Esophagus squamous epithelium (tissue), 4 donors: ENCODE data around the gene TNP2.

Experiments used
- POLR2A ChIP-seq, 4 donors: fragments of 450-650 bp; IDR thresholded peaks; one replicate each; pipeline ENCODE4 v1.6.1; 2017; ENCODE audit warnings: antibody characterized with exemption in 4 of 4, mild to moderate bottlenecking in 4 of 4, moderate library complexity in 3 of 4
- TF ChIP-seq, protein P1 (sequence below), 6 experiments: fragments of 450-650 bp in 4 of 6; fragments of 200-600 bp in 2 of 6; sonication (generic) in 2 of 6; IDR thresholded peaks; one replicate each; pipeline ENCODE4 v1.5.1; 2016 to 2019; ENCODE audit warnings: antibody characterized with exemption in 6 of 6, mild to moderate bottlenecking in 4 of 6, moderate library complexity in 4 of 6

DNA sequence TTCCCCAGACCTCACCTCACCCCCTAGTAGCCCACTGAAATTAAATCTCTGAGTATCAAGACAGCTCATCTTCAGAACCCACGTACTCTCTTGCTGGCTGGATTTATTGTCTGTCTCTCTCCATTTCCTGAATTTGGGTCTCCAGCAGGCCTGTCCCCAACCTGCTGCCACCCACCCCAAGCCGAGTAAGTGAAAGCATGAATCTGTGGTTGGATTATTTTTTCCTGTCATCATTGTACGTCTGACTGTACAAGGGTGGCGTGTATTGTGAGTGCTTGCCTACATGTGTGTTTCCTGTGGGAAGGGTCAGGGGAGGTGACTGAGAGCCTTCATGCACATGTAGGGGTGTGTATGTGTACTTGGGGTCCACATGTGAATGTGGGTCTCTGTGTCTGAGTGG, 5.4 kb downstream of the TNP2 start:
- no peak for TF ChIP-seq POLR2A (IDR thresholded peaks at IDR 0.05)
- TF ChIP-seq, protein P1, sequence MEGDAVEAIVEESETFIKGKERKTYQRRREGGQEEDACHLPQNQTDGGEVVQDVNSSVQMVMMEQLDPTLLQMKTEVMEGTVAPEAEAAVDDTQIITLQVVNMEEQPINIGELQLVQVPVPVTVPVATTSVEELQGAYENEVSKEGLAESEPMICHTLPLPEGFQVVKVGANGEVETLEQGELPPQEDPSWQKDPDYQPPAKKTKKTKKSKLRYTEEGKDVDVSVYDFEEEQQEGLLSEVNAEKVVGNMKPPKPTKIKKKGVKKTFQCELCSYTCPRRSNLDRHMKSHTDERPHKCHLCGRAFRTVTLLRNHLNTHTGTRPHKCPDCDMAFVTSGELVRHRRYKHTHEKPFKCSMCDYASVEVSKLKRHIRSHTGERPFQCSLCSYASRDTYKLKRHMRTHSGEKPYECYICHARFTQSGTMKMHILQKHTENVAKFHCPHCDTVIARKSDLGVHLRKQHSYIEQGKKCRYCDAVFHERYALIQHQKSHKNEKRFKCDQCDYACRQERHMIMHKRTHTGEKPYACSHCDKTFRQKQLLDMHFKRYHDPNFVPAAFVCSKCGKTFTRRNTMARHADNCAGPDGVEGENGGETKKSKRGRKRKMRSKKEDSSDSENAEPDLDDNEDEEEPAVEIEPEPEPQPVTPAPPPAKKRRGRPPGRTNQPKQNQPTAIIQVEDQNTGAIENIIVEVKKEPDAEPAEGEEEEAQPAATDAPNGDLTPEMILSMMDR (IDR thresholded peaks at IDR 0.05) = no peak
